ENCODE data around the gene ZIC4.

Gene ZIC4

GRCh38 chr3:147369661-147370123 lies 36.7 kb downstream of the ZIC4 start:
- peaks cover 17% of the 10 kb centered on the region for H3K4me1 Mint-ChIP-seq
- H3K4me3 Mint-ChIP-seq = peak overlapping the region; percentile 78 to 88 (median 84)
- peaks cover 96% of the 10 kb centered on the region for H3K27me3 Mint-ChIP-seq (ENCODE audit: low read depth)
- TF ChIP-seq, protein P1, sequence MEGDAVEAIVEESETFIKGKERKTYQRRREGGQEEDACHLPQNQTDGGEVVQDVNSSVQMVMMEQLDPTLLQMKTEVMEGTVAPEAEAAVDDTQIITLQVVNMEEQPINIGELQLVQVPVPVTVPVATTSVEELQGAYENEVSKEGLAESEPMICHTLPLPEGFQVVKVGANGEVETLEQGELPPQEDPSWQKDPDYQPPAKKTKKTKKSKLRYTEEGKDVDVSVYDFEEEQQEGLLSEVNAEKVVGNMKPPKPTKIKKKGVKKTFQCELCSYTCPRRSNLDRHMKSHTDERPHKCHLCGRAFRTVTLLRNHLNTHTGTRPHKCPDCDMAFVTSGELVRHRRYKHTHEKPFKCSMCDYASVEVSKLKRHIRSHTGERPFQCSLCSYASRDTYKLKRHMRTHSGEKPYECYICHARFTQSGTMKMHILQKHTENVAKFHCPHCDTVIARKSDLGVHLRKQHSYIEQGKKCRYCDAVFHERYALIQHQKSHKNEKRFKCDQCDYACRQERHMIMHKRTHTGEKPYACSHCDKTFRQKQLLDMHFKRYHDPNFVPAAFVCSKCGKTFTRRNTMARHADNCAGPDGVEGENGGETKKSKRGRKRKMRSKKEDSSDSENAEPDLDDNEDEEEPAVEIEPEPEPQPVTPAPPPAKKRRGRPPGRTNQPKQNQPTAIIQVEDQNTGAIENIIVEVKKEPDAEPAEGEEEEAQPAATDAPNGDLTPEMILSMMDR (IDR thresholded peaks at IDR 0.05; ENCODE audit: unreplicated experiment in 3 of 3) = no peak
- H3K27ac Mint-ChIP-seq = peak overlapping the region; percentile 81 to 86 (median 85)
- no peaks in the 10 kb centered on the region for H3K36me3 Mint-ChIP-seq (ENCODE audit: low read depth)
- H3K9me3 Mint-ChIP-seq = peaks cover 4% of the 10 kb centered on the region

GRCh38 chr3:147369231-147369630 lies 37.1 kb downstream of the ZIC4 start:
- peak overlapping the region; percentile 81 to 86 (median 85) for H3K27ac Mint-ChIP-seq
- peaks cover 4% of the 10 kb centered on the region for H3K9me3 Mint-ChIP-seq
- H3K36me3 Mint-ChIP-seq (ENCODE audit: low read depth) = no peaks in the 10 kb centered on the region
- H3K27me3 Mint-ChIP-seq (ENCODE audit: low read depth) = peaks cover 96% of the 10 kb centered on the region
- peaks cover 17% of the 10 kb centered on the region for H3K4me1 Mint-ChIP-seq
- H3K4me3 Mint-ChIP-seq = peak overlapping the region; percentile 78 to 88 (median 84)
- TF ChIP-seq, protein P1 (IDR thresholded peaks at IDR 0.05; ENCODE audit: unreplicated experiment in 3 of 3) = no peak

DNA sequence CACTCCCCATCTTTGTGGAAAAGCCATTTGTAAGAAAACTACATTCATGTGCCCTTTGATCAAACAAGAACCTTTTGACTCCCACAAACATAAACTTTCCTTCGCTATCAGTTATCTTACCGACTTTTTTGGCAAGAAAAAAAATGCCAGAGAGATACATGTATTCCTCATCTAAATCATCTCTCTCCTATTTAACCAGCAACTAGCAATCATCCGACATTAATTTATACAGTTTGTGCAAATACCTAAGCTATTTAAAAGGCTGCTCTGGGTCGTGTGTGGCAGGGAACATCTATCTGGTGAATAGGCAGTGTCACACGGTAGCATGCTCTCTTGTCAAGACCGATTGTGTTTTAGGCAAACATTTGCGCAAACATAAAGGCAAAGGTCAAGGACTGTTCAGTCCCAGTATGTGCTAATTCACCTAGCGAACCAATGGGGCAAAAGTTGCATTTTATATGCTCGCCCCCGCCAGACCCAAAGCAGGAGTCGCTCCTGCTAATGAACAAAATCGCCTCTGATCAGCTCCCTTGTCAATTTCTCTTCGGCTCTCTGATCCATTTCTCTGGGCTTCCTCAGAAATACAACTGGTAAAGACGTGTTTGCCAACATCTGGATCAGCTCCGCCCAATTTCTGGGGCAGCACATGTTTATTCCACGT lies 37.7 kb downstream of the ZIC4 start:
- Mint-ChIP-seq H3K9me3 (peaks cover 4% of the 10 kb centered on the region), H3K4me1 (peaks cover 17% of the 10 kb centered on the region), H3K27me3 (ENCODE audit: low read depth) (peaks cover 96% of the 10 kb centered on the region)

GRCh38 chr3:147368151-147368550 lies 38.2 kb downstream of the ZIC4 start:
- Mint-ChIP-seq H3K4me1 (peaks cover 17% of the 10 kb centered on the region), H3K4me3 (peak overlapping the region; percentile 8 to 88 (median 50)), H3K9me3 (peaks cover 4% of the 10 kb centered on the region), H3K27me3 (ENCODE audit: low read depth) (peaks cover 96% of the 10 kb centered on the region), H3K36me3 (ENCODE audit: low read depth) (no peaks in the 10 kb centered on the region), H3K27ac (peak overlapping the region in 2 of 3 experiments; percentile 52 to 81)
- TF ChIP-seq, protein P1 (IDR thresholded peaks at IDR 0.05; ENCODE audit: unreplicated experiment in 3 of 3) = no peak

More for the DNA sequence above, 37.7 kb downstream of the ZIC4 start:
- Mint-ChIP-seq H3K36me3 (ENCODE audit: low read depth) (no peaks in the 10 kb centered on the region), H3K4me3 (peak overlapping the region; percentile 78 to 88 (median 84)), H3K27ac (peak overlapping the region; percentile 11 to 81 (median 52))
- TF ChIP-seq, protein P1 (IDR thresholded peaks at IDR 0.05; ENCODE audit: unreplicated experiment in 3 of 3) = no peak

- H3K36me3 Mint-ChIP-seq (ENCODE audit: low read depth) = no peaks in the 10 kb centered on the region
- TF ChIP-seq, protein P1 (IDR thresholded peaks at IDR 0.05; ENCODE audit: unreplicated experiment in 3 of 3) = no peak
Observed at GRCh38 chr3:147367676-147368075, 38.7 kb downstream of the ZIC4 start.

More at GRCh38 chr3:147367676-147368075, 38.7 kb downstream of the ZIC4 start:
- H3K4me3 Mint-ChIP-seq = peak overlapping the region in 2 of 3 experiments; percentile 50 to 88
- H3K27ac Mint-ChIP-seq = peak overlapping the region in 2 of 3 experiments; percentile 52 to 81
- H3K4me1 Mint-ChIP-seq = peaks cover 17% of the 10 kb centered on the region
- H3K27me3 Mint-ChIP-seq (ENCODE audit: low read depth) = peaks cover 96% of the 10 kb centered on the region
- H3K9me3 Mint-ChIP-seq = peaks cover 4% of the 10 kb centered on the region
